LoVo (cell line): ENCODE data around the gene CTTNBP2NL.

ENCODE experiments used
- DNase-seq: peaks from one replicate; pipeline ENCODE4 v3.0.0-alpha.2; 2016; ENCODE audit warnings: low spot score

CTTNBP2NL gene

GRCh38 chr1:112395821-112396652, at the start of gene CTTNBP2NL:
Gene CTTNBP2NL, plus strand, starts transcription at chr1:112396214. Its CDS starts 19,952 bp downstream, at chr1:112416166.
- peak; percentile 96 for DNase-seq

DNA sequence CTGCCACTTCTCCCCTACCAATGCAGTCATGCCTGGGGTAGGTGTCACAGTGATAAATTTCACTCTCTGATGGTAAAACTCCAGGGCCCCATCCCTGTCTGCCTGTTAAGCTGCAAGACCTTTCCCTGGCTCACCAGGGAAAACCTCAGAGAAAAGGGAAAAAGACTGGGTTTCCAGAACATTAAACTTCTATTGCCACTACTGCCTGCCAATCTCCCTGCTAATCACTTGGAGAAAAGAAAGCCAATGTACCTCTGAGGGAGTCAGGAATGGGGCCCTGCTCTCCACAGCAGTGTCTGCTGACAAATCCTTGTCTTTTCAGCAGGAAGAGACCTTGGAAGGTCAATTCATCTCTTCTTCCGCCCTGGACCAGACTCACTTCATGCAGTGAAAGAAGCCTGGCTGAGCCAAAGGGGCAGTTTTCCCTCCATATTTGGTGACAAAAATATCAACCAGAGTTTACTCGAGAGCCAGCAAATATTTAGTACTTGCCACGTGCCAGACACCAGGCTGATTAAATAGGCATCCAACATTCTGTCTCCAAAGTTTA, 49.1 kb upstream of the CTTNBP2NL start:
- DNase-seq, result no peak

DNA sequence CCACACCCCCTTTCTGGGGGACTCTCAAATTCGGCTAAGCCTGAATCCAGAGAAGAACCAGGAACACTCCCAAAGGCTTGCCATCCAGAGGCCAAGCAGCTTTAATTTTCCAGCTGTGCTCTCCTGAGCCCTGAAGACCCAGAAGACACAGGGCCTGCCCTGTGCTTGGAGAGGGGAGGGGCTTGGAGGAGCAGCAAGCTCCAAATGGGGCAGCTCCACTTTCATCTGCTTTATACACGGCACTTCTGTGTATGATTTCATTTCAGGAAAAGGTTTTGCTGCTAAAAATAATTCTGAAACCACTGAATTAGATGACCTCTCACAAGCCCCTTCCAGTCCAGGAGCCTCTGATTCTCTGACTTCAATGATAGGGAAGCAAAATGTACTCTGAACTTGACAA, 39.2 kb upstream of the CTTNBP2NL start:
- no peak for DNase-seq

DNA sequence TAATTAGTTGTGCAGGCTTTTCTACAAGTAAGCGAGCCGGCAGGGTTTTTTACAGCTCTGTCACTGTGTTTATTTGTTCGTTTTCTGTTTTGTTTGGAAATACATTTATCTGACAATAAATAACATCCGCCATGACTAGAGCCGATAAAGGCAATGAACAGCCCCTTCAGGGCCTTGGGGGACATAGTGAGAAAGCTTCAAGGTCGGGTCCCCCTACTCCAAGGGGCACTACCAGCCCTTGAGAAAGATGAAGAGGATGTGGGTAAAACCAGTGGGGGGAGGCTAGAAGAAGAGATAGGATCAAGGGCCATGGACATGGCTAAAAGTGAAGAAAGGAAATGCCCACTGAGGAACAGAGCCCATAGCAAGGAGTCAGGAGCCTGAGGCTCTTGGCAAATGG, 38.5 kb upstream of the CTTNBP2NL start:
- no peak for DNase-seq

- no peak for DNase-seq
Observed at GRCh38 chr1:112358061-112358770, 37.8 kb upstream of the CTTNBP2NL start.

- peak; percentile 45 for DNase-seq
Observed at GRCh38 chr1:112358798-112359408, 37.1 kb upstream of the CTTNBP2NL start.

GRCh38 chr1:112359961-112360767, 35.9 kb upstream of the CTTNBP2NL start:
- DNase-seq, result no peak

- DNase-seq, result no peak
Observed at GRCh38 chr1:112363636-112364035, 32.4 kb upstream of the CTTNBP2NL start.

DNA sequence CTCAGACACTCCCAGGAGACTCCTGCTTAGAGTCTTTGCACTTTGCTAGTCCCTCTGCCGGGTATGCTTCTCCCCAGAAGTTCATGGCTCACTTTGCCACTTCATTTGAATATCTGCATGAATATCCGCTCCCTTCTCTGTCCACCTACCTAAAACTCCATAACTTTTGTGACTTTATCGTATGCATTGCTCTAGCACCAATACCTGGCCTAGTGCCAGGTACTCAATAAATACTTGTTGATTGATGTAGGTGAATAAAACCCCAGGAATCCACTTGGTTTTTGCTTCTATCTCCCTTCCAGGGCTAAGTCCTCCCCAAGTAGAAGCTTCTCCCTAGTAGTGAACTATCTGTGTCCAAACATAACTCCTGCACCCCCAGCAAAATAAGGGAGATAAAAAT, 27.8 kb upstream of the CTTNBP2NL start:
- DNase-seq, result no peak

DNA sequence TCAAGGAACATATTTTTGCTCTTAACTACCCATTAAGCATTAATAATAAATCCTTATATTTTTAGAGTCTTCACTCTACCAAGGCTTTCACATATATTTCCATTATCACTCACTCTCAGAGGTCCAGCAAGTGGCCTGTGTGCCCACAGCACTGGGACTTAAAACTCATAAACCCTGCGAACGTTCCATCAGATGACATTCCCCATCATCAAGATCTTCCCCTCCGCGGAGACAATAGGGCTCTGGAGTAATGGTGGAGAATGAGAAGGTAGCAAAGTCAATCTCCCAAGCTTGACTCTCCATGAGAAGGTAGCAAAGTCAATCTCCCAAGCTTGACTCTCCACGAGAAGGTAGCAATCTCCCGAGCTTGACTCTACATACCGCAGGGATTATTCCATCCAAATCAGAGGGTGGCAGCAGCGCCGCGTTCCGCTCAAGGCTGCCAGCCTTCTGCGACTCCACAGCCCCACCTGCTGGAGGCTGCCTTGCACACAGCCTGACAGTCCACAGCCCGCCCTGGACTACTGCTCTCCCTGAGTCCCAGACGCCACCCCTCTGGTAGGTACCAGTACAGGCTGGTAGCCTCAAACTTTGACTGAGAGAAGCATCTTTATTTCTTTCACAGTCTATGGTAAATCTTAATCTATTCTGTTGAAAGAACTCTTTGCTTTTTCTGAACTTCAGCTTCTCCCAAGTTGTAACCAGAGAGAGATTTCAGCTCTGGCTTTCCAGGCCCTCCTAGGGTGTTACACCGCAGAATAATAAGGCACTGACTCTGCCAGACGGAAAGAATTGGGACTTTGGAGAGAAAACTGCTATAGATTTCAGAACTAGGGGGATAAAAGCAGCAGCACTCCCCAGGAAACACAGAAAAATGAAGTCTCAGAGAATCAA, 26.4 kb upstream of the CTTNBP2NL start:
- DNase-seq, result peak; percentile 88

DNA sequence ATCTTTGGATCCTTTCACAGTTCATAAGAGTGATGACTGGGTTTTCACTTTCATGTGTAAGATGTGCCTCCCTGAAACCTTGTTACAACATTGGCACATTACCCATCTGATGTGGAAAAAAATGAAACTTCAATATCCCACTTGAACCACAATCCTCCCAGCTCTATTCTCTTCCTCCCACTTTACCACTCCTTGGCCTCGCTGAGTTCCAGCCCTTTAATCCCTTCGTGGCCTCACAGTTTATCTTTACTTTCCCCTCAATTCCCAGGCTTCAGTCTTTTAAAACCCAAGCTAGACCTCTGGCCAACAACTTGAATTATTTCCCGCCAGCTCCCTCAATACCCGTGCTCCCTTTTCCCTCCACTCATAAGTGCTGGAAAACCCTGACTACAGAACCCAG, 25.0 kb upstream of the CTTNBP2NL start:
- no peak for DNase-seq

DNA sequence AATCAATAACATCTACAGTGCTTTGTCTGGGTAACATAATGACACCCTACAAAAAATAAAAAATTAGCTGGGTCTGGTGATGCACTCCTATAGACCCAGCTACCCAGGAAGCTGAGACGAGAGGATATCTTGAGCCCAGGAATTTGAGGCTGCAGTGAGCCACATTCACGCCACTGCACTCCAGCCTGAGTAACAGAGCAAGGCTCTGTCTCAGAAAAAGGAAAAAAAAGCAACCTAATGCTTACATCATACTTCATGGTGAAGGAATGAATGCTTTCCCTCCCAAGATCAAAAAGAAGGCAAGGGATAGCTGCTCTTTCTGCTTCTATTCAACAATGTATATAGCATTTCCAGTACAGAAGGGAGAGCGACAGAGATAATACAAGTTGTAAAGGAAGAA, 24.2 kb upstream of the CTTNBP2NL start:
- no peak for DNase-seq

DNA sequence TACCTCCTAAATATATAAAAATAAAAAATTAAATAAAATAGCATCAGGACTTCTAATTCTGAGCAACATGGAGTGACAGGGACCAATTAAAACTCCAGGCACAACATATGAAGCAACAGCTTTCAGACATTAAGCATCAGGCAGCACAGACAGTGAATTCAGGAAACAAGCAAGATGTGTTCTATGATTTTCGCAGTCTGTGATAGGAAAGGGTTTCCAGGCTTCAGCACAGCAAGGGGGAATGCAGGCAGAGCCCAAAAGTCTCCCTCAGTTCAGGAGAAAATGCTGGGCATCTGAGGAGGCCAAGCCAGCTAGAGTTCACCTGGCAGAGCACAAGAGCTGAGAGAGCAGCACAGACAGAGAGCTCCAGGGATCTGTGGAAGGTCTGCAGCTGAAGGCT, 22.2 kb upstream of the CTTNBP2NL start:
- DNase-seq, result no peak

- no peak for DNase-seq
Observed at GRCh38 chr1:112375701-112376100, 20.3 kb upstream of the CTTNBP2NL start.

GRCh38 chr1:112380356-112380755, 15.7 kb upstream of the CTTNBP2NL start:
- DNase-seq, result no peak

- no peak for DNase-seq
Observed at GRCh38 chr1:112381324-112382076, 14.5 kb upstream of the CTTNBP2NL start.

GRCh38 chr1:112383759-112384370, 12.1 kb upstream of the CTTNBP2NL start:
- no peak for DNase-seq

DNA sequence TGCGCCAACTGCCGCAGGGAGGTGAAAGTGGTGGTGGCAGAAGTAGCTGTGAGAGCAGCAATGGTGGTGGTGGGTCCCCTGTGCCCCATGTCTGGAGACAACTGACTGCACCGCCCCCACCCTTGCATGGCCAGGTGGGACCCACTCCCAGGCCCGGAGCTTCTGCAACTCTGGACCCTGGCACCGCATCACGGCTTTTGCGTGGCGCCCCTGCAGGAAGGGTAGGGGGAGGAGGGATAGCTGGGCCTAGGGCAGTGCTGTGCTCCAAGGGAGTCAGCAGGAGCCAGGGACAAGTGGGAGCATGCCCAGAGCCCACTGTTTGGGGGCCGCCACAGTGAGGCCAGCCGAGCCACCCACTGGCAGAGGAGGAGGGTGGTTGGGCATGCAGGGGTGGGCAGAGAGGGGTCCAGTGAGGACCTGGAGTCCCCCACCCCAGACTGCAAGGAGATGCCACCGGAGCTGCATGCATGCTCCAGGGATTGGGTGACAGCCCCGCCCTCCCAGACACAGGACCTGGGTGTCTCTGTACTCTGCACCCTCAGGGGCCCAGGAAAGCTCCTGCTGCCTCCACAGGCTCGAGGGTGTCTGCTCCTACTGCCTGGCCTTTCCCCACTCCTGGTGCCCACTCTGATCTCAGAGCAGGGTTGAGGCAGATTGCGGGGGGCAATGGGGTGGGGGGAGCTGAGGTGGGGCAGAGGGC, 9.8 kb upstream of the CTTNBP2NL start:
- no peak for DNase-seq
